Lower leg skin (tissue), 4 donors: ENCODE data around the gene FRS2. TPM values are rescaled to one million over a fixed set of nuclear protein-coding genes. Genes with fewer than 3 reads are reported as not detected.

Experiments used
- DNase-seq, 2 donors: peaks; one replicate each; pipeline ENCODE4 v3.0.0-alpha.2; 2019; ENCODE audit warnings: low spot score in 2 of 2
- H3K4me3 ChIP-seq: fragments of 200-600 bp; sonication (generic); 2 replicates; pipeline ENCODE4 v1.5.1; 2017; ENCODE audit warnings: mild to moderate bottlenecking, low read depth; ENCODE audit not compliant: poor library complexity, severe bottlenecking
- POLR2A ChIP-seq, 2 donors: fragments of 450-650 bp; IDR thresholded peaks; one replicate each; pipeline ENCODE4 v1.6.1; 2016 to 2017; ENCODE audit warnings: antibody characterized with exemption in 2 of 2, mild to moderate bottlenecking in 1 of 2, moderate library complexity in 1 of 2
- WGBS, 2 donors: methylation state at CpG; one replicate each; pipeline ENCODE4 v1.1.5; 2018; 5-methylcytosine and 5-hydroxymethylcytosine counted together
- intact Hi-C: fragments of 100-400 bp; cut with DNase I; formaldehyde crosslinking; loops from one replicate; pipeline ENCODE4 v1.15.0; 2023; ENCODE audit warnings: low total_unique reads
- total RNA-seq, 4 donors: library from RNA; depleted of rRNA; stranded (reverse); fragments of >200 nt; gene quantifications; one replicate each; pipeline ENCODE4 v1.1.0, GENCODE V29; 2016
- TF ChIP-seq, protein P1 (sequence below), 3 donors: fragments of 450-650 bp; IDR thresholded peaks; one replicate each; pipeline ENCODE4 v1.5.1; 2016; ENCODE audit warnings: antibody characterized with exemption in 3 of 3, mild to moderate bottlenecking in 3 of 3, moderate library complexity in 2 of 3

The FRS2 gene
- total RNA-seq, 4 donors from 2014 or later, result 33.7 to 64.7 (median 43.5) TPM

DNA sequence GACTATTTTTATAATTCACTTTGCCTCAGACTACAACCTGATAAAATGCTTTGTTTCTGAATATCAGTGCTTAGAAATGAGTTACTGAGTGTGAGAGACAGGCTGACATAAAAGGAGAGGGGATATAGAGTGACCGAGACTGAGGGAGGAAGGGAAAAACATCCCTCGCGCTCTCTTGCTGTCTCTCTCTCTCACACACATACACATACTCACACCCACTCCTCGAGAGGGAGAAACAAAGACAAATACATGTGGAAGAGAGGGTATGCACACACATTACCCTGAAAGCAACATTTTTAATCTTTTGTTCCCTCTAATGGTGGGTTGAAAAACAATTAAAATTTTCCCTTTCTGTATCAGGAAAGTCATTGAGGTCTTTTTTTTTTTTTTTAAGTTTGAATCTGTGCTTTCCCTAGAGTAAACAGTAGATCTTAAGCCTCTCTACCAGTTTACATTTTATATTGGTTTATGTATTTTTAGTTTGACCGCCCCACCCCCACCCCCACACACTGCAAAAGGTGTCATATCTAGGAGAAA, 45.3 kb downstream of the FRS2 start:
- no peak overlapping the region for H3K4me3 ChIP-seq
- intact Hi-C loops, result no loop called here
- WGBS, 2 donors, result 69 to 71% methylated on average over 5 of the region's 5 CpGs
- DNase-seq, result no peak
- TF ChIP-seq, protein P1, sequence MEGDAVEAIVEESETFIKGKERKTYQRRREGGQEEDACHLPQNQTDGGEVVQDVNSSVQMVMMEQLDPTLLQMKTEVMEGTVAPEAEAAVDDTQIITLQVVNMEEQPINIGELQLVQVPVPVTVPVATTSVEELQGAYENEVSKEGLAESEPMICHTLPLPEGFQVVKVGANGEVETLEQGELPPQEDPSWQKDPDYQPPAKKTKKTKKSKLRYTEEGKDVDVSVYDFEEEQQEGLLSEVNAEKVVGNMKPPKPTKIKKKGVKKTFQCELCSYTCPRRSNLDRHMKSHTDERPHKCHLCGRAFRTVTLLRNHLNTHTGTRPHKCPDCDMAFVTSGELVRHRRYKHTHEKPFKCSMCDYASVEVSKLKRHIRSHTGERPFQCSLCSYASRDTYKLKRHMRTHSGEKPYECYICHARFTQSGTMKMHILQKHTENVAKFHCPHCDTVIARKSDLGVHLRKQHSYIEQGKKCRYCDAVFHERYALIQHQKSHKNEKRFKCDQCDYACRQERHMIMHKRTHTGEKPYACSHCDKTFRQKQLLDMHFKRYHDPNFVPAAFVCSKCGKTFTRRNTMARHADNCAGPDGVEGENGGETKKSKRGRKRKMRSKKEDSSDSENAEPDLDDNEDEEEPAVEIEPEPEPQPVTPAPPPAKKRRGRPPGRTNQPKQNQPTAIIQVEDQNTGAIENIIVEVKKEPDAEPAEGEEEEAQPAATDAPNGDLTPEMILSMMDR (IDR thresholded peaks at IDR 0.05), result no peak
- TF ChIP-seq POLR2A (IDR thresholded peaks at IDR 0.05), result no peak

DNA sequence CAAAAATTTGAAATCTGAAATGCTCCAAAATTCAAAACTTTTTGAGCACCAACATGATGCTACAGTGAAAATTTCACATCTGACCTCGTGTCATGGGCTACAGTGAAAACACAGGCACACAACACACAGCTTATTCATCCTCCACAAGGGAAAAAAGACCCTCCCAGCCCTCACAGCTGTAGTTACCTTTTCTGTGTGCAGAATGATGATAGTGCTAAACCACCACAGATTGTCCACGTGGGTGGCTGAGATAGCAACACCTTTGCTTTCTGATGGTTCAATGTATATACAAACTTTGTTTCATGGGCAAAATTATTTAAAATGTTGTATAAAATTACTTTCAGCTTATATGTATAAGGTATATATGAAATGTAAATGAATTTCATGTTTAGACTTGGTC, 46.8 kb downstream of the FRS2 start:
- 82% methylated on average over 2 of the region's 2 CpGs for WGBS, 2 donors

DNA sequence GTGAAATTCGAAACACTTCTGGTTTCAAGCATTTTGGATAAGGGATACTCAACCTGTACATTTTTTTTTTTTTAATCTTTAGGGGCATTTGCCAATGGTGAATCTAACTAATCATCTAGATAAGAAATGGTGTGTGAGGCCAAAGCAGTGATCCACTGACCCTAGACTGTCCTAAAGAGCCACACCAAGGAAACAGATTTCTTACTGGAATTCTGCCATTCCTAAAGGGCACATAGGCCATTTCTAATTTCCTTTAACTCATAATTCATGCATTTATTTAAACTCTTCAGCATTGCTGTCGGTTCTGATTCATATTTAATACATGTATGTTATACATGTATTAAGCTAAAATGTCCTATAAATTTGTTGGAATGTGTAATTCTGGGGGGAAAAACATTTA, 47.2 kb downstream of the FRS2 start:
- no peak for DNase-seq
- intact Hi-C loops, result no loop called here
- no peak overlapping the region for H3K4me3 ChIP-seq
- TF ChIP-seq, protein P1 (IDR thresholded peaks at IDR 0.05), result no peak
- TF ChIP-seq POLR2A (IDR thresholded peaks at IDR 0.05), result no peak
- 80 to 87% methylated on average over 2 of the region's 2 CpGs for WGBS, 2 donors

More for the DNA sequence above, 46.8 kb downstream of the FRS2 start:
- DNase-seq, result no peak
- H3K4me3 ChIP-seq, result no peak overlapping the region
- intact Hi-C loops, result no loop called here
- TF ChIP-seq POLR2A (IDR thresholded peaks at IDR 0.05), result no peak
- TF ChIP-seq, protein P1 (IDR thresholded peaks at IDR 0.05), result no peak

DNA sequence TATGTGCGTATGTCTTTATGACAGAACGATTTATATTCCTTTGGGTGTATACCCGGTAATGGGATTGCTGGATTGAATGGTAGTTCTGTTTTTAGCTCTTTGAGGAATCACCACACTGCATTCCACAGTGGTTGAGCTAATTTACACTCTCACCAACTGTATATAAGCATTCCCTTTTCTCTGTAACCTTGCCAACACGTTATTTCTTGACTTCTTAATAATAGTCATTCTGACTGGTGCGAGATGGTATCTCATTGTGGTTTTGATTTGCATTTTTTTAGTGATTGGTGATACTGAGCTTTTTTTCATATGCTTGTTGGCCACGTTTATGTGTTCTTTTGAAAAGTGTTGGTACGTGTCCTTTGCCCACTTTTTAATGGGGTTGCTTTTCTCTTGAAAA, 49.7 kb downstream of the FRS2 start:
- H3K4me3 ChIP-seq, result no peak overlapping the region
- intact Hi-C loops, result no loop called here
- TF ChIP-seq POLR2A (IDR thresholded peaks at IDR 0.05), result no peak
- TF ChIP-seq, protein P1 (IDR thresholded peaks at IDR 0.05), result no peak
- no peak for DNase-seq
- 70 to 78% methylated on average over 7 of the region's 7 CpGs for WGBS, 2 donors

DNA sequence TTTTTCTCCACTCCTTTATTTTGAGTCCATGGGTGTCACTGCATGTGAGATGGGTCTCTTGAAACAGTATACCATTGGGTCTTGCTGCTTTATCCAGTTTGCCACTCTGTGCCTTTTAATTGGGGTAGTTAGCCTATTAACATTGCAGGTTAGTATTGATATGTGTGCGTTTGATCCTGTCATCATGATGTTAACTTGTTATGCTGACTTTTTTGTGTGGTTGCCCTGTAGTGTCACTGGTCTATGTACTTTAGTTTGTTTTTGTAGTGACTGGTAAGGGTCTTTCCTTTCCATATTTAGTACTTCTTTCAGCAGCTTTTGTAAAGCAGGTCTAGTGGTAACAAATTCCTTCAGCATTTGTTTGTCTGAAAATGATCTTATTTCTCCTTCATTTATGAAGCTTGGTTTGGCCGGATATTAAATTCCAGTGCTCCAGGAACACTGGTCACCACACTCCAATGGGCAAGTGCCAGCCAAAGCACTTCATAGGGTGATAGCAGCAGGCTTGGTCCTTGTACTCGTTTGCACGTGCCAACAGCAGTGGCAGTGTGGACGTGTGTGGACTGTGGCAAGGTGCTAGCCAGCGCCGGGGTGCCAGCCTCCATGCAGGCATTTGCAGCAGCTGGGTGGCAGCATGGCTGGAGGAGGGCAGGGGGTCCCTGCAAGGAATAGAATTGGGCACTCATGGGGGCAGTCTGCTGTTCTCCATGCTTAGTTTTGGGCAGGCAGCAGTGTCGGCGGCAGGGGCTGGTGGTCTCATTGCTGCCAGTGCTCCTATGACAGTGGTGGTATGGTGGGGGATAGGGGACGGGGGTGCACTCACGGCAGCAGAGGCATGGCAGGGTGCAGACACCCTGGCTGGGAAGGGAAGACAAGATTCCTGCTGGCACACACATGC, 53.5 kb downstream of the FRS2 start:
- no peak overlapping the region for H3K4me3 ChIP-seq
- no peak for DNase-seq
- 93 to 96% methylated on average over 11 of the region's 11 CpGs for WGBS, 2 donors
- TF ChIP-seq POLR2A (IDR thresholded peaks at IDR 0.05), result no peak
- TF ChIP-seq, protein P1 (IDR thresholded peaks at IDR 0.05), result no peak
- intact Hi-C loops, result no loop called here
